WERI-Rb-1 (cell line): ENCODE data around the gene ADCK1.

Source experiments
- DNase-seq: peaks from one replicate; pipeline ENCODE4 v3.0.0-alpha.2; 2020
- H3K27ac ChIP-seq: fragments of 250-450 bp; sonication (Bioruptor Pico); 2 replicates; pipeline ENCODE4 v1.5.1; 2020; ENCODE audit warnings: mild to moderate bottlenecking, moderate library complexity
- H3K27me3 ChIP-seq: fragments of 250-450 bp; sonication (Bioruptor Pico); 2 replicates; pipeline ENCODE4 v1.5.1; 2021; ENCODE audit warnings: mild to moderate bottlenecking, low read depth, moderate library complexity; ENCODE audit not compliant: insufficient read depth, severe bottlenecking
- H3K36me3 ChIP-seq: fragments of 250-450 bp; sonication (Bioruptor Pico); 2 replicates; pipeline ENCODE4 v1.5.1; 2020; ENCODE audit warnings: mild to moderate bottlenecking, moderate library complexity
- H3K4me3 ChIP-seq: 2 replicates; pipeline ENCODE4 v1.5.1; 2011; ENCODE audit warnings: low read depth, mild to moderate bottlenecking, control low read depth, low read length
- H3K9me3 ChIP-seq: fragments of 250-450 bp; sonication (Bioruptor Pico); 2 replicates; pipeline ENCODE4 v1.5.1; 2021; ENCODE audit warnings: mild to moderate bottlenecking, moderate library complexity; ENCODE audit not compliant: severe bottlenecking
- TF ChIP-seq, protein P1 (sequence below): IDR thresholded peaks from 2 replicates; pipeline ENCODE4 v1.5.1; 2011; ENCODE audit warnings: low read depth, mild to moderate bottlenecking, control low read depth, inconsistent platforms, low read length

Gene ADCK1

DNA sequence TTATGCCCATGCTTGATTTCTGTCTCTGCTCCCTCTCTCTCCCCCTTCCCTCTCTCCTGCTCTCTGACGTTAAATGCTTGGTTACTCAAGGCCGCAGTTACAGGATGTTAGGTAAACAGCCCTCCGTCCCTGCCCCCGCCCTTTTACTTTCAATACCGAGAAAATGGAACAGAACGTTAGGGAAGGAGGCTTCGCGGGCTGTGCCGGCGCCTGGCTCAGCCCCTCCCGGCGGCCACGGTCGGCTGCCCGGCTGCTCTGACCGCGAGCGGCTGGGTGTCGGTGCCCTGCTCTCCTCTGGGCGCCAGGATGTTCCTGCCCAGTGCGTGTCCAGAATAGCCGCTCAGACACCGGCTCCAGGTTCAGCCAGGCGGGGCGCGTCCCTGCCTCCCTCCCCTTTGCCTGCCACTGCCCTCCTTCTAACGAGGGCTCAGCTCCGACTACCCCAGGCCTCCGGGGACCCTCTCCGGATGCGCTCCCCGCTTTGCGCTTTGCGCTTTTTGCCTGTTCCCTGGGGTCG, 166.1 kb downstream of the ADCK1 start:
- DNase-seq: no peak
- H3K27ac ChIP-seq: no peak overlapping the region
- no peaks in the 10 kb centered on the region for H3K9me3 ChIP-seq
- TF ChIP-seq, protein P1, sequence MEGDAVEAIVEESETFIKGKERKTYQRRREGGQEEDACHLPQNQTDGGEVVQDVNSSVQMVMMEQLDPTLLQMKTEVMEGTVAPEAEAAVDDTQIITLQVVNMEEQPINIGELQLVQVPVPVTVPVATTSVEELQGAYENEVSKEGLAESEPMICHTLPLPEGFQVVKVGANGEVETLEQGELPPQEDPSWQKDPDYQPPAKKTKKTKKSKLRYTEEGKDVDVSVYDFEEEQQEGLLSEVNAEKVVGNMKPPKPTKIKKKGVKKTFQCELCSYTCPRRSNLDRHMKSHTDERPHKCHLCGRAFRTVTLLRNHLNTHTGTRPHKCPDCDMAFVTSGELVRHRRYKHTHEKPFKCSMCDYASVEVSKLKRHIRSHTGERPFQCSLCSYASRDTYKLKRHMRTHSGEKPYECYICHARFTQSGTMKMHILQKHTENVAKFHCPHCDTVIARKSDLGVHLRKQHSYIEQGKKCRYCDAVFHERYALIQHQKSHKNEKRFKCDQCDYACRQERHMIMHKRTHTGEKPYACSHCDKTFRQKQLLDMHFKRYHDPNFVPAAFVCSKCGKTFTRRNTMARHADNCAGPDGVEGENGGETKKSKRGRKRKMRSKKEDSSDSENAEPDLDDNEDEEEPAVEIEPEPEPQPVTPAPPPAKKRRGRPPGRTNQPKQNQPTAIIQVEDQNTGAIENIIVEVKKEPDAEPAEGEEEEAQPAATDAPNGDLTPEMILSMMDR: no peak
- H3K4me3 ChIP-seq: no peak overlapping the region
- H3K36me3 ChIP-seq: no peaks in the 10 kb centered on the region
- no peaks in the 10 kb centered on the region for H3K27me3 ChIP-seq

DNA sequence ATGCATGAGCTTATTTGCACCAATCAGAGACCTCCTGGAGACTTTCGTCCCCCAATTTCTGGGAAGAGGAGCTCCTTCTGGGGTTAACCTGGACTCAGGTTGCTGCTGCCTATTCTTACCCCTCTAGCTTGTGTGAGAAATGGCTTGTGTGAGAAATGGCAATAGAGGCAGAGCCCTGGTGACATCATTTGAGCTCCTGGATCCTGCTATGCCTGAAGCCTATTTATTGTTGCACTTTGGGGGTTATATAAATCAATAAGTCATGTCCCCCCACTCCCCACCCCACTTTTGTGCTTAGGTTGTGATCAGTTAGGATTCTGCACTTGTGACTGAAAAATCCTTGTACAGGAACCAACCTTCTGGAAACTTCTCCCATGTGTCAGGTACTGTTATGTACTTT, 167.2 kb downstream of the ADCK1 start:
- no peak for DNase-seq
- TF ChIP-seq, protein P1: no peak
- H3K27ac ChIP-seq: no peak overlapping the region
- H3K36me3 ChIP-seq: no peaks in the 10 kb centered on the region
- no peaks in the 10 kb centered on the region for H3K9me3 ChIP-seq
- H3K27me3 ChIP-seq: no peaks in the 10 kb centered on the region
- no peak overlapping the region for H3K4me3 ChIP-seq

DNA sequence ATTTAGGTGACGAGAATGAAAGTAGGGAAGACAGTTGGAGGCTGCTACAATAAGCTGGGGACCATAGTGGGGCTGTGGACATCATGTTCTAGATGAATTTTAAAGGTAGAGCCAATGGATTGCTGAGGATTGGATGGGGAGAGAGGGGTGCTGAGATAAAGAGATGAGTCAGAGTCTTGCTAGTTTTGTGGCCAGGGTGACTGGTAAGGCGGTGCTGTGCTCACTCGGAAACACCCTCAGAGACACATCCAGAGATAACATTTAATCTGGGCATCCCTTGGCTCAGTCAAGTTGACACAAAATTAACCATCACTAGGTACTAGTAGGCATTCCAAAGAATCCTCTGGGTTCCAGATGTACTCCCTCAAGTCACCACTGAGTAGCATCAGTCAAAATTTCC, 170.7 kb downstream of the ADCK1 start:
- H3K4me3 ChIP-seq: no peak overlapping the region
- no peak for DNase-seq
- H3K9me3 ChIP-seq: no peaks in the 10 kb centered on the region
- TF ChIP-seq, protein P1: no peak
- no peak overlapping the region for H3K27ac ChIP-seq
- no peaks in the 10 kb centered on the region for H3K27me3 ChIP-seq
- no peaks in the 10 kb centered on the region for H3K36me3 ChIP-seq

DNA sequence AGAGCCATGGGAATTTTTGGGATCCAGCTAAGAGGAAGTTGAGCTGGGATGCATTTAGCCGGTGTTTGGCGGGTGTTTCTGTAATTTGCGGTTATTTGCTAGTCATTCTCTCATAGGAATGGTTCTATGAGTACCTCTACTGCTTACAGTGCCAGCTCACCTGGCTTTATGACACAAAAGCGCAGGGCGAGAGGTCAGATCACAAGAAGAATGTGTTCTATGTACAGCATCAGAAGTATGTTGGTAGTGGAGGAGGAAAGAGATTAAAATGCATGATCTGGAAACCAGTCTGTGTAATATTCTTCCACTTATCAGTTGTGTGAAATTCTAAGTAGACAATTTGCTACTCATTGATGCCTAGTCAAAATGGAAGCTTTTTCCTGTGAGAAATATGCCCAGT, 173.3 kb downstream of the ADCK1 start:
- DNase-seq: no peak
- Histone ChIP-seq H3K27me3 (no peaks in the 10 kb centered on the region), H3K9me3 (no peaks in the 10 kb centered on the region), H3K4me3 (no peak overlapping the region), H3K36me3 (no peaks in the 10 kb centered on the region), H3K27ac (no peak overlapping the region)
- TF ChIP-seq, protein P1: no peak

DNA sequence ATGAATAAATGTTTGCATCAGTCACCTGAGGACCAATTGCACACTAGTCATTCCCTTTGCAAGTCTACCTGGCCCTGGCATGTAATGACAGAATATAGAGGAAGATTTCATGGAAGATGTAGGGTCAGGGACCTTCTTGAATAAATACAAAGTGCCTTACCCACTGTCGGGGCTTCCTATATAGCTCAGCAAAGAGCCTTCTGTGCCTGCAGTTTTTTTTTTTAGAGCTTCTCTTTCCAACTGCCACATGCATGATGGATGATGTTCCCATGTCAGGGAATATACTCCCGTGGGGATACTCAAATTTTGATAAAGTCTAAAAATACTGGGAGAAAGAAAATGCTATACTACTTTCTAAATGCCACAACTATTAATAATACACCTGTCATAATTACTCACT, 176.7 kb downstream of the ADCK1 start:
- H3K4me3 ChIP-seq: no peak overlapping the region
- no peak for DNase-seq
- TF ChIP-seq, protein P1: no peak
- no peaks in the 10 kb centered on the region for H3K27me3 ChIP-seq
- H3K27ac ChIP-seq: no peak overlapping the region
- no peaks in the 10 kb centered on the region for H3K36me3 ChIP-seq
- no peaks in the 10 kb centered on the region for H3K9me3 ChIP-seq

DNA sequence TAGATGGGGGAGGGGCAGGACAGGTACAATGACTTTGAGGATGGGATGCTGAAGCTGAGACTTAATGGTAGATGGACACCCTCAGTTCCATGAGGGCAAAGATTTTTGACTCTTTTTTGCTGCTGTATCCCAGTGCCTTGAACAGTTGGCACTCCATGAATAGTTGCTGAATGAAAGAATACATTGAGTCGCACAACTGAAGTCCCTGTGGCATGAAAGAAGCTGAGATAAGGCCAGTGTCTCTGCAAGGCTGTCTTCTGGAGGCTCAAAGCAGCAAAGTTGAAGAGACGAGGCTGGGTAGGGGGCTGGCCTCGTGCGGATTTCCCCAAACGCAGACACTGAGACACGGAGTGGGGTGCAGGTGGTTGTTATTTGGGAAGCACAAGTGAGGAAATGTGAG, 179.3 kb downstream of the ADCK1 start:
- Histone ChIP-seq H3K4me3 (no peak overlapping the region), H3K27ac (no peak overlapping the region), H3K9me3 (no peaks in the 10 kb centered on the region), H3K27me3 (no peaks in the 10 kb centered on the region), H3K36me3 (no peaks in the 10 kb centered on the region)
- TF ChIP-seq, protein P1: no peak
- DNase-seq: no peak
